OCI-LY3 (cell line): Measurements from ENCODE around the gene CACNA2D1.

ENCODE experiments used
- CTCF ChIP-seq: fragments of 200-600, 300-600 bp; sonication (generic); IDR thresholded peaks from 2 replicates; pipeline ENCODE4 v1.5.1; 2014; ENCODE audit warnings: antibody characterized with exemption, low read length, low read depth
- EZH2phosphoT487 ChIP-seq: fragments of 200-600 bp; shearing (Covaris generic); IDR thresholded peaks from 2 replicates; pipeline ENCODE4 v1.6.1; 2018; ENCODE audit warnings: antibody characterized with exemption, mixed run types, low read depth

GRCh38 chr7:82388138-82388537, 55.4 kb downstream of the CACNA2D1 start:
- TF ChIP-seq CTCF (no peak), EZH2phosphoT487 (no peak)
